HG03025 (cell line): Measurements from ENCODE around the gene ARSI.

Source experiments
- ATAC-seq: cut with Tn5 transposase; IDR thresholded peaks from one replicate; pipeline ENCODE4 v1.9.1; 2021; ENCODE audit warnings: mild to moderate bottlenecking, moderate library complexity; ENCODE audit not compliant: unreplicated experiment, low FRiP score

ARSI gene

DNA sequence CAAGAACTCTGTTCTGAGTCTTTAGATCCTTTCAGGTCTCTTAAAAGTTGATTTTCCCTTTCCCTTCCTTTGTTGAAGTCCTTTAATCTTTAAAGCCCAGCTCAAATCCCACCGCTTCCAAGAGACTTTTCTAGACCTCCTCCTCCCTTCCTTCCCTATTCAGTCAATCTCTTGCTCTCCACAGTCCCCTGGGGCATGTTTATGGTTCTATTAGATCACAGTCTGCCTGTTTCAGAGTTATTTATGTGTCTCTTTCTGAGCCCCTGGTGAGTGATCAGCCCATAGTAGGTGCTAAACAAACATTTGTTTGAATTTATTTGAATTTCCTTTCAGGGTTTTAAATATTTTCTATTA is 7.2 kb upstream of the ARSI start:
- no peak for ATAC-seq

DNA sequence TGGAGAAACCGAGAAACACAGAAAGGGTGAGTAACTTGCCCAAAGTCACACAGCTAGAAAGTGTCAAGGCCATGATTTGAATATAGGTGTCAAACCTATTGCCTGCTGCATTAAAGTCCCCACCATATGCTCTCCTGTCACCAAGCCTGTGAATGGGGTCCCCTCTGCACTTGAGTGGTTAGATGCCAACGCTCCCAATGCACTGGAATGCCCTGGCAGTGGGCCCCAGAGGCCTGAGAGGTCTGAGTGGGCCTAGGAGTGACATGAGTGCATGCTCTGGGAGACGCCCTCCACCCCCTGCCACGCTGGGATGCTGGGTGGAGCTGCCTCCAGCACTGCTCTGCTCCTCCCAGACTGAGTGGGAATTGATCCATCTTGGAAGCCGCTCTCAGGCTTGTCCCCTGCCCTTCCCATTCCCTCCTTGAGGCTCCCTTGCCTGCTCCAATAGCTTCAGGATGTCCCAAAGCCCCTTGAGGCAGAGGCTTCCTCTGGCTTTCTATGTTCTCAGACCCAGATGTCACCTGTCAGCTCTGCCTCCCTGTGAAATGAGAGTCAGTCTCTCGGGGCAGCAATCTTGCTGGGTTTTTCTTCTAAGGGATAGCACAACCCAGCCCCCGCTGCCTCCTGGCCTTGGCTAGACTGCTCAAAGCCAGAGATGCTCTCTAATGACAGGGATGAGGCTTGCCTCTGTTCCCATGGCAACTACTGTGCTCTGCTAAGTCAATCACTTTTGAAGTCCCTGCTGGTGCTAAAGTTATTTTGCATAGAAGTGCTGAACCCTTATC is 6.6 kb upstream of the ARSI start:
- no peak for ATAC-seq

DNA sequence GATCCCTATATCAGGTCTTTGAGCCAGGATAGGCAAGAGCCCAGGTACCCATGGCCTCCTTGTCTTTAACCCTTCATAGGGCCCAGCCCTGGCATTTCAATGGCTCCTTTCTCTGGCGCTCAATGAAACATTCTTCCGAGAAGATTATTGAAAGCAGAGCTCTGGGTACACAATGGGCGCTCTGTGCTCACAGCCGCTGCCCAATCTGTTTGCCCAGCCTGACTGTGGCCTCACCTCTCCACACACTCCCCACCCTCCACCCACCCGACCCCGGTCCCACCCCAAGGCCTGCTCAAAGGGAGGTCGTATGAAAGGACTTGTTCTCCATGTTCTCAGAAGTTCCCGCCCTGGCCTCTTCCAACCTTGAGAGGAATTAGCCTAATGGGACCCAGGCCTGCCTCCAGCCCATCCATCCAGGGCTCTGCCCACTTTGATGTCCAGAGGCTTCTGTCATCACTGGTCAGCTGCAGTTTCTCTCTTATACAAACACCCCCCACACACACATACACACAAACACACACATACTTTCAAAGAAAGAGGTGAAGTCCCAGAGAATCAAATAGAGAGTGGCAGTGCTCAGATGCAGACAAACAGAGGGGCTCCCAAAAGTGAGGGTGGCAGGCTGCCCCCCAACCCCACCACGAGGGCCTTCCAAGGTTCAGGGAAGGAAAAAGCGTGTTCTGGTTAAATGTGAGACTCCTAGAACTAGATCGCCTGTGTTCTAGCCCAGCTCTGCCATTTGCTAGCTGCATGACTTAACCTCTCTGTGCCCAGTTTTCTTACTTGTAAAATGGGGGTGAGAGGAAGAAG is 5.1 kb upstream of the ARSI start:
- no peak for ATAC-seq

DNA sequence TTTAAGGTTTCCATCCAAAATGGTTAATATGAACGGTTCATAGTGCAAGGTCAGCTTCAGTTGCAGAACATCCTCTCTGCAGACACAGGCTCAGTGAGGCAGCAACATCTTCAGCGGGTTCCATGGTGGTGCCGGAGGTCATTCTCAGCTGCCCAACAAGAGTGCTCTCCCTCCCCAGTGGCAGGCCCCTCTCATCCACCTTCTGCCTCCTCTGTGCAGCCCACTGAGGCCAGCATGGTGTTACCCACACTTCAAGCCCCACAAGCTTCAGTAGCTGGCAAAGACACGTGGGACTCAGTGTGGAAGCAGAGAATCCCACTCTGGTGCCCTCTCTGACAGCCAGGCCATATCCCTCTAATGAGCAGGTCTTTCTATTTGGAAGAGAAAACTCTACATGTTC is 4.1 kb upstream of the ARSI start:
- ATAC-seq: no peak

DNA sequence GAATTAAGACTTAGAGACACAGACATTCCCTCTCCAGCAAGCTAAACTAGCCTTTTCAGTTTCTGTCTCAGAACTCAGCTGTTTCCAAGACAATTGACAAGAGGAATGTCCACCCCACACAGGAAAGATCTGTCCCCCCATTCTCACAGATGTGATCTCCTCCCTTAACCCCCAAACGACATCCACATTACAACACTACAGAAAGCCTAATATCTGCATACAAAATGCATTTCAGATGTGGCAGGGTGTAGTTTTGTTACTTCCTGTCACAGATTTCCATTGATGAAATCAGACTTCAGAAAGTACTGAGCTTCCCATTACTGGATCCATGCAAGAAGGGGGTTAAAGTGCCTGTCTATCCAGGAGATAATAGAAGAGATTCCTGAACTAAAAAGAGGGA is 2.9 kb upstream of the ARSI start:
- ATAC-seq: no peak

DNA sequence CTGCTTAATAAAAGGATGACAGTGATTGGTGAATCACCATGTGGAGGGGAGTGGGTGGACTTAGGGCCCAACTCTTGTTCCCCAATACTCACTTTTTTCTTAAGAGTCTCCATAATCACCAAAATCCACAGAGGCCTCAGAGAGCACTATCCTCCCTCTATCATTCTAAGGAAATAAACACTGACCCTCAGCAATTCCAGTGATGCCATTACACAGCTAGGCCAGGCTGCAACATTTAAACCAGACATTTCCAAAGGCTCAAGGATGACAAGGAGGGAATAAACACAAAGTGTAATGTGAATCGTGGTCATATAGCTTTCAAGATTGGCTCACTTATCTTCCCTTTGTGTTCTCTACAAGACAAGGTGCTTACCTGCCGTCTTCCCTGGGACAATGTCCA is 2.4 kb upstream of the ARSI start:
- ATAC-seq: no peak

DNA sequence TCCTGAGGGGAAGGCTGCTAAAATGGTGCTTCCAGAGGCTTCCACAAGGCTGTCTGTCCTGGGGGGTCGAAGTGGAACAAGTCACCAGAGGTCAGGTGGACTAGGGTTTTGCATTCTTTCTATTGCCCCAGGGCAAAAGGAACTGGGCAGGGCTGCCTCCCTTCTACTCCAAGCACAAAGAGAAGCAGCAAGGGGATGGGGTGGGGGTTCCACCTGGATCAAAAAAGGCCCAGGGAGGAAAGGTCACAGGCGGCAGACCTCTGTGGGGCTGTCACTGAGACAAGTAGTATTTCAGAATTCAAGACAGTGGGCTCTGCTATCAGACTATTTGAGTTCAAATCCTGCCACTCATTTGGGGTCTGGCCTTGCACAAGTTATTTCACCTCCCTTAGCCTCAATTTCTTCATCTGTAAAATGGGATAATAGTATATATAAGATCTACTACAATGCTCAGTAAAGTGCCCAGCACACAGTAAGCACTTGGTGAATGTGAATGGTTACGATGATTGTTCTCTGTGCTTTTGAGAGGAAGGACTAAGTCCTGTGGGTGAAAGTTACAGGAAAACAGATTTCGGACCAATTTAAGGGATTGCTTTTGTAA is 1.9 kb upstream of the ARSI start:
- ATAC-seq: no peak

DNA sequence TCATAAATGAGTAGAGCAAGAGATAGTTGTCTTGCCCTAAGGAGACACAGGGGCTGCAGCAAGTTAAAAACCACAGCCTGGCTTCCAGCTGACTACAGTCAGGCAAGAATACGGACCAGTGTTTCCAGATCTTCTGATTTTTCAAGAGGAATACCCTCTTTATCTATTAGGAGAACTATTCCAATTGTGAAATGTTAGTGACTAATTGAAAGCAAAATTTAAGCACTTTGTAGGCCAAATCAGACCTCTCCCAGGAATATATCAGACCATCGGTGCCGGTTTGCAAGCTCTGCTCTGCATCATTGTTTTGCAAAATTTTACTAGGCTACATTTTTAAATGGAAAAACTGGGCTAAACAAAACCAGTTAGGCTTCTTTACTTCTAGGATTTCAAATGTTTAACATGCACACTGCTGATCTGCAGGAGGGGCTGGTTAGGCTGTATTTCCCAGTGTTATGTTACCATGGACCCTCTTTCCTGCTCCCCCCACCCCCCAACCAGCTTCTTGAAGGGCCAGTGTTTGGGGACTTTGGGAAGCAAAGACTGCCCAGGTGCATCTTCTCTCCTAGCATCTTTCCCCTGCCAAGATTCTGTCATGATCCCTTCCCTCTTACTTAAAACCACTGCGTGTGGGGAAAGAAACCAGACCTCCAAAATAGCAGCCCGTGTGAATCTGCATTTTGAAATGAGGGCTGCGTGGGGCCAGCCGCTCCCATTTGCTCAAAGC is 1.1 kb upstream of the ARSI start:
- ATAC-seq: no peak

DNA sequence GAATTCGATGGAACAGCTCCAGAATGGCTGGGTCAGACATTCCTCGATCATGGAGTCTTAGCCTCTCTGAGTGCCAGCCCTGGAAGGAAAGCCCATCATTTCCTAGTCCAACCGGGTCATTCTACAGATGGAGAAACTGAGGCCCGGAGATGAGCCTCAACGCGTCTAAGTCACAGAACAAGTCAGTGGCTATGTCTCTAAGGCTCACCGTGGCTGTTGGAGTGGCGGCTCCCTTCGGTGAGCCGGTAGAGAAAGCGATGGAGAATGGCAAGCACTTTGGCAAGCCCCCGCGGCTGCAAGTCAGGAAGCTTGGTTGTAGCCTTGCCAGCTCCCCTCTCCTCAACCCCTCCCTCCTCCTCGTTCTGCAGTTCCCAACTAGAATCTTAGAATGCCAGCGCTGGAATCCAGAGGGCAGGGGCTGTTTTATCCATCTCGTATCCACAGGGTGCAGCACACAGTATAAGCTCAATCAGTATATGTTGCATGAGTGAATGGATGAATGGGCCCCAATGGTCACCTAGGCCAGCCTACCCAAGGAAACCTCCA is 438 bp upstream of the ARSI start:
- ATAC-seq: no peak

DNA sequence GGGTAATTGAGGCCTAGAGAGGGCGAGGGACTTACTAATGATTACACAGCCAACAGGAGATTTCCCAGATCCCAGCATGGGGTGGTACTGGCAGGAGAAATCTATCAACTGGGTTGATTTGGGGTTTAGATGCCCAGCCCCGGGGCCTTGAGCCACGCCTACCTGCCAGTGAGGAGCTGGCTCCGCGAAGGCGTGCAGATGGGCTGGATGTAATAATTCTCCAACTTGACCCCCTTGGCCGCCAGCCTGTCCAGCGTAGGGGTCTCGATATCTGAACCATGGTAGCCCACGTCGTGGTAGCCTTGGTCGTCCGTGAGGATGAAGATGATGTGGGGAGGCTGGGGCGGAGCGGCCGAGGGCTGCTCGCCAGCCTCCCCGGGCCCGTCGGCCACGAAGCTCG is 804 bp downstream of the ARSI start:
- ATAC-seq: no peak

DNA sequence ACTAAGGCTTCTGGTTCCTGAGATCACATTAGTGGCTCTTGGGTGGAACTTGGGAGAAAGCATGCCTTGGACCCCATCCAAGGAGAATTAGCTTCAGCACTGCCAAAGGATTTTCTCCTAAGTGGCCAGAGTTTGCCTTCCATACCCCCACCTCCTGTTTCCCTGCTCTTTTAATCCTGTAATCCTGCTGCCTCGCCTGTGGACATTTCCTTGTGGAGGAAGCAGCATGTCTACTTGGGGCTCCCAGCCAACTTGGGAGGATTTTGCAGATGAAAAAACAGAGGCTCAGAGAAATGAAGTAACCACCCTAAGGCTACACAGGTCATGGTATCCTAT is 1.6 kb downstream of the ARSI start:
- no peak for ATAC-seq

DNA sequence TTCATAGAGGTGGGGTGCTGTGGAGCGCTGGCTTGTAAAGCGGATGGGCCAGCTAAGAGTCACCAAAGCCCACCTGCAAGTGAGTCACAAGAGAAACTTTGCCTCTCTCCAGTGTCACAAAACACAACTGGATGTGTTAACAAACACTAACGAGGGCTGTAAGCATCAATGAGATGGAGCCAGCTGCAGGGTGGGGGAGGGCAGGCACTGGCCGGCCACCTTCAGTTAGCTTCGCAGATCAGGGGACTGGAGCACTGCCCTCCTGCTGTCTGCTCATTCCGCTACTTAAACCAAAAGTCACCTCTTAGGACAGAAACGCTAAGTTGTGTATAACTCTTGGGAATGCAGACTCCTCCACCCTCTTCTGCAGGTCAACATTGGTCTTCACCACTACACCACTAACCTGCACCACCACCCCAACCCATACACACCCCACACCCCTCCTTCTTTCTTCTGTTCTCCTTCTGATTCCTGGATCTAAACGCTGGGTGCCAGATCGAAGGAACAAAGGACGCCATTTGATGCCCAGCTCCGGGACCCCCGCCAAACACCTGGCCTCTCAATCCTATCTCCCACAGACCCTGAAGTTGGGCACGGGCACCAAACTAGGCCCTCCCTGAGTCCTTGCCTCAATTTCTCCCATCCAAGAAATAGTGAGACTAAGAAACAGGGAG is 2.1 kb downstream of the ARSI start:
- no peak for ATAC-seq

DNA sequence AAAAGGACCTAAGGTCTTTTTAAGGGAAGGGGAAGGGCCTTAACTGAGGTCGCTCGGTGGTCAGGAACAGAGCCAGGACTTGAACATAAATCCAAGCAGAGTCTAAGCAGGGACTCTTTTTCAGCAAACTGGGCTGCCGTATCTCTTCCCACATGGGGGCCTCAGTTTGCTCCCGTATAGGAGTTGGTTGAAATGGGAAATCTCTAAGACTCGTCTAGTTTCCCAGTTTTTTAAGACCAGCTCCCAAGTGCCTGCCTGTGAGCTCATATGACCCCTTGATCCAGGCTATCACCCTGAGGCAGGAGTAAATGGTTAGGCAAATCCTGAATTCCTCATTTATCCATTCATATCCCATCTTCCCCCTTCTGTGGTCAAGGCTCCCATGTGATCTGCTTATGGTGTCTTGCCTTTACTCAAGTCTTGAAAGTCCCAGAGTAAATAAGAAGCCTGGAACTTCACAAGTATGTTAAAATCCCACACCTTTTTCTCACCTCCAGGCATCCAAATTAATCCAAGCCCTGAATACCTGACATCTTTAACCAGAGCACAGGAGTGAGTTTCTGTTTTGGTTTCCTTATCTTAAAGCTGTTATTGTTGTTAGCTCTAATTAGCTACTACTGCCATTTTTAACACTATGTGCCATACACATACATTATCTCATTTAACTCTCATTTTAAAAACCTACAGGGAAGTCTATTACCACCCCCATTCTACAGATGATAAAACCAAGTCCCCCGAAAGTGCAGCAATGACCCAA is 3.0 kb downstream of the ARSI start:
- no peak for ATAC-seq

DNA sequence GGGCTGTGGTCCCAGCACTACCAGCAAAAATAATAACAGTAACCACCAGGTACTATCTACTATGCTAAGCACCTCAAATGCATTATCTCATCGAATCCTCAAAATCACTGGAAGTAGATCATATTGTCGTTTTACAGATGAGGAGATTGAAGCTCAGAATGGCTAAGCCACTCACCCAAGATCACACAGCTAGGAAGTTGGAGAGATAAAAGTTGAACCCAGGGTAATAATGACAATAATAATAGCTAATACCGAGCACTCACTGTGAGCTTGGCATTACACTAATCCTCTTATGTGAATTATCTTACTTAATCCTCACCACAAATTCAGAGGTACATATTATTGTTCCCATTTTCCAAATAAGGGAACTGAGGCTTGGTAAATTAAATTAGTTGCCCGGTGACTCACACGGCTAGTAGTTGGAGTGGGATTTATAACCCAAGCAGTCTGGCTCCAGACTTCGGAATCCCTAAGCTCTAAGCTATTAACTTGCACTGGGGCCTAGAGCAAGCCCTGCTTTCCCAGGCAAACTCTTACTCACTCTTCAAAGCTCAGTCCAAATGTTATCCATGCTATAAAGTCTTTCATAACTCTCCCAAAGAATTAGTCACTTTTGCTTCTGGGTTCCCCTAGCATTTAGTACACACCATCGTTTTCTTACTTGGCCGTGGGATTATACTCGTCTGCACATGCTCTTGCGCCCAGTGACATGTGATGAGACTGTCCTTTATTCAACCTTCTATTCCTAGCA is 3.8 kb downstream of the ARSI start:
- no peak for ATAC-seq

DNA sequence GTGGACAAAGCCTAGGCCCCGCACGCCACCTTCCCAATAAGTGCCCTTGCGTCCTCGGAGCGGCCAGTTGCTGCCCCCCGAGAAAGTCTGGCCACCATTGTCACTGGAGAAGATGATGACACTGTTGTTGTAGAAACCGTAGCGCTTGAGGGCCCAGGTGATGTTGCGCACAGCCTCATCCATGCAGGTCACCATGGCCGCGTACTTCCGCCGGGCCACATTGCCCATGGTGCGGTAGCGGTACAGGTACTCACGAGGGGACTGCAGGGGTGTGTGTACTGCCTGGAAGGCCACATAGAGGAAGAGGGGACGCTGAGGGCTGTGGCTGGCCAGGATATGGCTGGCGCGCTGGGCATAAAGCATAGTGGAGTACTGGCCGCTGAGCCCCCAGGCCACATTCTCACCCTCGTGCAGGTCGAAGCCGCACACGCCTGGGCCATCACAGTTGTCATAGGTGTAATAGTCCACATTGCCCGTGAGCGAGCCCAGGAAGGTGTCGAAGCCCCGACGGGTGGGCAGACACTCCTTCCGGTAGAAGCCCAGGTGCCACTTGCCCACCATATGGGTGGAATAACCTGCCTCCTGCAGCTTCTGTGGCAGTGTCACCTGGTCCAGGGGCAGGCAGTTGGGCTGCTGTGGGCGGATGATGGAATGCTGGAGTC is 4.6 kb downstream of the ARSI start:
- ATAC-seq: no peak

DNA sequence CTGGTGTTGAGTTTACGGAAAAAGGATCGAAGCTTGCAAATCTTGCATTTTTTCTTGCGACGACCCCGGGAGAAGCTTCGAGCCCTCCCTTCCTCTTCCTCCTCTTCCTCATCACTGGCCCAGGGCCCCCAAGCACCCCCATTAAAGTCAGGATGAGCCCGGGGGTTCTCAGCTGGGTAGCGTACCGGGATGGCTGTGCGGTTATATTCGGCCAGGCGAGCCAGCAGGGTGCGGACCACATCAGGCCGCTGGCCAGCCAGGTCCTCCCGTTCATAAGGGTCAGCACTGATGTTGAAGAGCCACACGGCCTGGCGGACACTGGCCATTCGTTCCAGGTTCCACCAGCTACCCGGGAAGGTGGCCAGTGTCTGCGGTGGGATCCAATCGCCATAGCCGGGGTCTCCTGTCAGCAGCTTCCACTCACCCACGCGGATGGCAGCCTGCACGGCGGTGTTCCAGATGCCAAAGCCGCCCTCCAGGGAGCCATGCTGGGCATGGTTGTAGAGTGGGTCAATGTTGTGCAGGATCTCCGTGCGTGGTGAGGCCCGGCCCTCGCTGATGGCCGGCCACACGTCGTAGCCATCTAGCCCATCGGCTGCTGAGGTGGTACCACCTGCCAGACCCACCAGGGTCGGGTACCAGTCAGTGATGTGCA is 5.3 kb downstream of the ARSI start:
- no peak for ATAC-seq

DNA sequence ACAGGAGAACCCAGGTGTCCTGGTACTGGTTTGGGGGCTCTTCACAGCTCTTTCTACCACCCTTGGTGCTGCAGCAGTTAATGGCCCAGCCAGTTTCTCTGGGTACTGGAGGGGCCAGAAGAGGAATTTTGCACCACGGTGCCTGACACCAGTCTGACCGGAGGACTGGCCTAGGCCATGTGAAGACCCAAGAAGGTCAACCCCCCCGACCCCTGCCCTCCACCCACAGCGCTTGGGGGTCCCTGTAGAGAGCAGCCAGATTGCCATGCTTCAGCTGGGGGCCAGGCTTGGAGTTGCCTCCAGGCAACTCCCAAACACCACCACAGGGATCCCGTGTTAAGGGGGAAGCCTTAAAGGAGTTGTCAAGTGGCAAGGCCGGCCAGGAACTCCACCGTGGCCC is 6.2 kb downstream of the ARSI start:
- no peak for ATAC-seq
